ENCODE measurements around the gene NDST3.

The NDST3 gene

DNA sequence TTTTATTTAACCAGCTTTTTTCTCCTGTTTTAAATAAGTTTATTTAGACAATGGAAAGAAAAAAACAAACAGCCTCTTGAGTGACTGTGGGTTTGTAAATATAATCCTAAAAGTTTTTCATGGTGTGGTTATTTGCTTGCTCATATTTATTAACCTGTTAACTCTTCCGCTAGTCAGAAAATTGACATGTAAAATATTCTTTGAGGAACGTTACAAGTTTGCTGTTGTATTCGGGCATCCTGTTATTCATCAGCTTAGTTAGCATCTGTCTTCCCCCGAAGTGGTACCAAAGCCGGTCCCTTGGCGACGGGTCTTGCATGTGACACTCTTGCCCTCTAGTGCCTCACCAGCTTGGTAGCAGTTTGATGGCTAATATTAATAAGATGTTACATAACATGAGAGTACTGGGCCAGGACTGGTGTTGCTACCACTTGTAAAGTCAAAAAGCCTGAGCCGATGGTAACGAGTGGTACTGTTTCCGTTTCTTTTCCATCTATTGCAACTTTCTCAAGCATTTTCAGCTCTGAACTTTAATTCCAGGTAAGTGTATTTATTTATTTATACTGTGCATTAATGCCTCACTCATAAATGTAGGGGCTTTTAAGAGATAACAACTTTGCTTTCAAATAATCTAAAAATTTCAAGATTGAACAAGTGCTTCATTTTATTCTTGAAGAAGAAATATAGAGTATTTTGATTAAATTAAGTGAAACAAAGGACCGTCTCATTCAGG, at the start of gene NDST3:
NDST3 (plus strand) TSS at position 434 of the 733 bp plus-strand sequence. CDS start 19,425 bp downstream, outside the sequence.
- DNase-seq (ENCODE audit: low spot score) = peak; percentile 83

DNA sequence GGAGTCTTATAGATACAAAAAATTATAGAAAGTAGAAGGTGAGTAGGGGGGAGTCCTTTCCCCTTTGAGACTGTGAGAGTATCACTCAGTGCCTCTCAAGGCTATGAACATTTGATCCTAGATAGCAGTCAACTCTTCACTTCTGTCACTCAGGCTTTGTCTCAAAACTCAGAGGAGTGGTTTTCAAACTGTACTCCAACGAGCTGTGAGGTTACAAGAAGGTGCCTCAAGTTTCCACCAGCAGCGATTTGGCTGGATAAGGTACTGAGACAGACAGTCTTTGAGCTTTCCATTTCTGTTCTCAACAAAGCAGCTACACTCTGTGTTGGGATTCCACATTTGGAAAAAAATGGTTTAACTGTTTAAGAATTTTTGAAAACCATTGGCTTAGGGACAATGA, 48.0 kb upstream of the NDST3 start:
- no peak for DNase-seq (ENCODE audit: low spot score)

GRCh38 chr4:117987464-117987863, 46.8 kb upstream of the NDST3 start:
- no peak for DNase-seq (ENCODE audit: low spot score)

- DNase-seq (ENCODE audit: low spot score) = no peak
Measured at GRCh38 chr4:117996891-117997290, 37.4 kb upstream of the NDST3 start.

GRCh38 chr4:118004088-118004487, 30.2 kb upstream of the NDST3 start:
- DNase-seq (ENCODE audit: low spot score) = no peak

- no peak for DNase-seq (ENCODE audit: low spot score)
Measured at GRCh38 chr4:118005883-118006282, 28.4 kb upstream of the NDST3 start.

GRCh38 chr4:118012142-118012541, 22.1 kb upstream of the NDST3 start:
- no peak for DNase-seq (ENCODE audit: low spot score)

DNA sequence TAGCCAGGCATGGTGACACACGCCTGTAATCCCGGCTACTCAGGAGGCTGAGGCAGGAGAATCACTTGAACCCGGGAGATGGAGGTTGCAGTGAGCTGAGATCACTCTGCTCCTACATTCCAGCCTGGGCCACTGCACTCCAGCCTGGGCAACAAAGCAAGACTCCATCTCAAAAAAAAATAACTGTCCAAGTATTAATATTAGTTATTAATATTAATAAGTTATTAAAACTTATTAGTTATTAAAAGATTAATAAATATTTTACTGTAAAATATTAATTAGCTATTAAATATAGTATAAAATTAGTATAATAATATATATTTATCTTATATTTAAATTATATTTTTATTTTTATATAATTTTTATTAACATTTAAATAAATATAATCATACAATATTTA, 19.5 kb upstream of the NDST3 start:
- no peak for DNase-seq (ENCODE audit: low spot score)

DNA sequence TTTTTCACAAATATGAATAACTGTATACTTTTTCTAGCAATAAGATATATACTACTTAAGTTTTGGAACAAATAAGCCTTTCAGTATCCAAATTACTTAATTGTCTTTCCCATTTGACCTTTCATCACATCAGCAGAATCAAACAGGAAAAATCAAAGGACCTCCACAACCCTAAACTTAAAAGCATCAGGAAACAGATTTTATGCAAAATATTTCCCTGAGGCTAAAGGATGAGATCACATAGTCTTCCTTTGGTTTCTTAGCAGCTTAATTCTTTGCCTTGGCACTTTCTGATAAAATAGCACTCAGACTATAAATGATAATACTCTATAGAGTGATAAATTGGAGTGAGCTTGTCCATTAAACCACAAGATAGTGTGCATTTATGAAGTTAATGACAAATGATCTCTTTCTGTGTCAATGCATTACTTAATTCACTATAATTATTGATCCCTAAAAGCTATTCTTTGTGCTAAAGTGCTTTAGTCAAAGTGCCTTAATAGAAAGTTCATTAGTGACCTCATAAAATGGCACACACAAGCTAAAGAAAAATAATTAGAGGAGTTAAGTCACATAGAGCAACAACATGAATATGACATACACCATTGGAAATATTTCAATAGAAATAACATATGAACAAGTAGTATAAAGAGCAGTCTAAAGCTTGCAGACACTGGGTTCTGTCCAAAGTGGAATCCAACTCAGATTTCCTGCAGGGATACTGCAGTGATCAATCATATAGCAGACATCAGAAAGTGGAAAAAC, 15.7 kb upstream of the NDST3 start:
- no peak for DNase-seq (ENCODE audit: low spot score)

DNA sequence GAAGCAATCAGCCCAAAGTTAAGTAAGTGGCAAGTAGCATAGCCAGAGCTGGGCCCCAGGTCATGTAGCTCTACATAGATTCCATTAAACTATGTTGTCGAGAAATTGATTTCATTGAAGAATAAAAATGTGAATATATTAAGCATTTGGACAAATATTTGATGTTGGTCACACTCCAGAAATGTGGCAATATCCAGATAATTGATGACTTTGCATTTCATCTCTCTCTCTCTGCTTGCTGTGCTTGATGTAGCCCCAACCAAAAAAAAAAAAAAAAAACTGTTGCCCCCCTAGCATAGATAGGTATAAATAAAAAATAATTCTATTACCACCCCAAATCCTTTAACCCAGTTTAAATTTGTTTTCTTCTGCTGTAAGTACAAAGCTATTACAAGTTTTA, 7.5 kb upstream of the NDST3 start:
- DNase-seq (ENCODE audit: low spot score) = no peak

DNA sequence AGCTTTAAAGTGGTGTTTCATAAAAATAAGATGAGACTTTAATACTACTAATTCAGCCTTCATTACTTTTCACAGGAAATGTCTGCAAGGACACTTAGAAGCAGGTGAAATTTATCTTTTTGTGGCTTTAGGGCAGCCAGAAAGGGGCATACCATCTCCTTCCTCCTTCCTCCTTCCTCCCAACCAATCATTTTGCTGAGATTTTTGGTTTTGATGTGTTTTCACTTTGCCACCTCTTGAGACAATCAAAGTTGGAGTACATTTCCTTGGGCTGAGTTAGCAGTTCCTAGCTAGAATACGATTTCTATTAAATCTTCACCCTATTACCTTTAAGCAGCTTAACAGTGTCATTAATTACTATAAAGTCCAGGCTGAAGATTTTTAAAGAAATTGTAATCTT, 5.1 kb upstream of the NDST3 start:
- DNase-seq (ENCODE audit: low spot score) = no peak

GRCh38 chr4:118032691-118033090, 1.6 kb upstream of the NDST3 start:
- DNase-seq (ENCODE audit: low spot score) = peak; percentile 77

DNA sequence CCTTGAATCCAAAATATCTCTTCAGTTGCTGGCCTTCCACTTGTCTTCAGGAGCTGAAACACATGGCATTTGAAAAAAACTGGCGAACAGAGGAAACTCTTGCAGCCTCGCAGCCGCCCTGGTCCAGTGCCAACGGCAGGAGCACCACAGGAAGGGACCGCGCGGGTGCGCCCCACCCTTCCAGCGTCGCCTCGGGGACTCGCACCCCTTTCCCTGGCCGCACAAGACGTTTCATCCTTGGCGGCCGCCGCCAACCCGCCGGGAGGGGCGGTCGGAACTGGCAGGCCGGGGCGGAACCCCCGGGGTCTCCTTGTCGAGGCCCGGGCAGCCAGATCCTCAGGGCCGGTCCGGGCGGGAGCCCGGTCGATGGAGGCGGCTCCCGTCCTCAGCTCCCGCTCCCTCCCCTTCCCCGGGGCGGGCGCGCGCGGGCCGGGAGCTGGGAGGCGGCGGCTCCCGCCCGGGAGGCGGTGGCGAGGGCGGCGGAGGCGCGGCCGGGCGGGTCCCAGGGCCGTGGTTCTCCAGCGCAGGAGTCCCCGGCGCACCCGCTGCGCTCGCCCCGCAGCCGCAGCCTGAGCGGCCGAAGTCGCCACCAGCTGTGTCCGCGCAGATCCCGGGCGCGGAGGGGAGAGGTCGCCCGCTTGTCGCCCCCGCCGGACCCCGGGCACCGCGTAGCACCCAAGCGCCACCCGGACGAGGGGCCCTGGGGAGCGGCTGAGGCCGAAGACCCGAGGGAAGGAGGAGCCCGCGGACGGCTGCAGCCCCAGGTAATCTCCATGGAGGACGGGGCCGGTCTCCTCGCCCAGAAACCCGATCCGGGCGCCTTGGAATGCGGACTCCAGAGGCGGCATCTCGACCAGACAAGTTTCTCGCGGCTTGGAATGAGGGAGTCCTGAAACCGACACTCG, 886 bp upstream of the NDST3 start:
- DNase-seq (ENCODE audit: low spot score) = peak; percentile 62

DNA sequence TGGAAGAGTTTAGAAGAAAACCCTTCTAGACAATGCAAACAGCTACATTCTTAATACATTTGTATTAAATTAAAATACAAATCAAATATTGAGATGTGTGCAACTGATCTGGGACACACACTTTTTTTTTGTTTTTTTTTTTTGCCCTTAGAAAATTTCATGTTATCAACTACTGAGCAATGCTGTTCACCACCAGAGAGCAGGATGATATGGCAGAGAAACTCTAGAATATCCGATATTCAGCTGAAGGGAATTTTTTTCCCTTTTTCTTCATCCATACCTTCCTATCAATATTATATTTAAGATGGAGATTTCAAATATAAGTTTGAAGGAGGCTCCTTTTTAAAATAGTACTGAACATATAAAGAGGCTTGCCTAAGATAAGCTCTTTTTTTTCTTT, 1.0 kb downstream of the NDST3 start:
- no peak for DNase-seq (ENCODE audit: low spot score)

DNA sequence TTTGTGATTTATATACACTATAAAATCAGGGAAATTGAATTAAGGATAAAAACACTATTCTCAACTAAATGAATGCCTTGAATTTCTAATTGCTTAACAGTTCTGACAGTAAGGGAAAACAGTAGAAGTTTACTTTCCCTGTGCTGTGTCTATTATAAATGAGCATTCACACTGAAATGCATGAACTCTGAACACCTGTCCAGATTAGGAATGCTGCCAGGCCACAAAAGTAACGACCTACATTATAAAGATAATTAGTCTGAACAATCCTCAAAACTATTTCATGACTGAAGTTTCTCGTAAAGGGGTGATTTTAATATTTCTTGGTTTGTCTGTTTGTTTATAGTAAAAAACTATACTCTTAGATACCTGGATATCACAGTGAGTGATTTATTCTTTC, 2.0 kb downstream of the NDST3 start:
- no peak for DNase-seq (ENCODE audit: low spot score)

DNA sequence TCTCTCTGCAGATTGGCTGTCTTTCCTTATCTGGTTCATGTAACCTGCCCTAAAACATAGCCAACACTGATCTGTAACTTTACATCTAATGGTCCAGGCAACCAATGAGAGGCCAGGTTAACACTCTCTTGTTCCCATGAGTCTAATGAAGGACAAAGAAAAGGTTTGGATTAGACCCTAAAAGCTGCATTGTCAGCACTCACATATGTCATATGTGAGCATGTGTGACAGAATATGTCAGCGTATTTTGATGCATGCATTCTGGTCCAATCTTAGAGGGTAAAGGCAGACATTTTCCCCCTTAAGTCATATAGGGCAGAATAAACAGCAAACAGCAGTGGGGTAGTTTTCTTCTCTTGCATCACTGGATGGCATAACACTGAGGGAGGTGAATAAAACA, 3.7 kb downstream of the NDST3 start:
- DNase-seq (ENCODE audit: low spot score) = no peak

- DNase-seq (ENCODE audit: low spot score) = no peak
Measured at GRCh38 chr4:118046323-118046722, 12.0 kb downstream of the NDST3 start.

- no peak for DNase-seq (ENCODE audit: low spot score)
Measured at GRCh38 chr4:118047043-118047442, 12.8 kb downstream of the NDST3 start.

DNA sequence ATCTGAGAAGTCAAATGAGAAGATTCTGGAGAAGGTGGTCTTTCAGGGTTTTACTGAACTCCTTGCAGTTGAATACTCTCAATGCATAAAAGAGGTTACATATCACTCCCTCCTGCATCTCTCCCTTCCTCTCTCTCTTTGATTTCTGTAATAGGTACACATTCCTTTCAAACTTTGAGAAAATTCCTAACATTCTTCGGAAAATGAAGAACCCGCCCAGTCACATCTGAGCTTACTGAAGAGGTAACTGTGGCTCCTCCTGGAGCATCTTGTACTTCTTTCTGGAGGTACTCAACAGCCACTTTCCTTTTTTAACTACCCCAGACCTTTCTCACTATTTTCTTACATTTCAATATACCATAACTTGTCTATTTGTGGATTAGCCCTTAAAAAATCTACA, 24.7 kb downstream of the NDST3 start:
- no peak for DNase-seq (ENCODE audit: low spot score)

GRCh38 chr4:118059397-118059796, 25.1 kb downstream of the NDST3 start:
- no peak for DNase-seq (ENCODE audit: low spot score)

- peak; percentile 22 for DNase-seq (ENCODE audit: low spot score)
Measured at GRCh38 chr4:118076958-118077766, 42.9 kb downstream of the NDST3 start.

GRCh38 chr4:118077767-118078105, 43.5 kb downstream of the NDST3 start:
- DNase-seq (ENCODE audit: low spot score) = no peak

Data from kidney tubule cell (primary cell).